Dermis microvascular lymphatic vessel endothelial cell (primary cell): ENCODE measurements around the gene TMIGD1. TPM values are rescaled to one million over a fixed set of nuclear protein-coding genes. Genes with fewer than 3 reads are reported as not detected.
A peak's percentile ranks its signal among the peaks of the same experiment; 100 is the strongest.

Experiments
- DNase-seq, 2 donors: peaks; one replicate each; pipeline versions ENCODE4 v3.0.0 to v3.0.0-alpha.2; 2010; ENCODE audit warnings: low read depth in 2 of 2
- total RNA-seq: library from RNA; depleted of rRNA; stranded (reverse); fragments of >200 nt; gene quantifications from 2 replicates; pipeline ENCODE4 v1.2.1, GENCODE V29; 2014

Gene TMIGD1
- total RNA-seq, 1 donor from 2014 or later, result not detected

DNA sequence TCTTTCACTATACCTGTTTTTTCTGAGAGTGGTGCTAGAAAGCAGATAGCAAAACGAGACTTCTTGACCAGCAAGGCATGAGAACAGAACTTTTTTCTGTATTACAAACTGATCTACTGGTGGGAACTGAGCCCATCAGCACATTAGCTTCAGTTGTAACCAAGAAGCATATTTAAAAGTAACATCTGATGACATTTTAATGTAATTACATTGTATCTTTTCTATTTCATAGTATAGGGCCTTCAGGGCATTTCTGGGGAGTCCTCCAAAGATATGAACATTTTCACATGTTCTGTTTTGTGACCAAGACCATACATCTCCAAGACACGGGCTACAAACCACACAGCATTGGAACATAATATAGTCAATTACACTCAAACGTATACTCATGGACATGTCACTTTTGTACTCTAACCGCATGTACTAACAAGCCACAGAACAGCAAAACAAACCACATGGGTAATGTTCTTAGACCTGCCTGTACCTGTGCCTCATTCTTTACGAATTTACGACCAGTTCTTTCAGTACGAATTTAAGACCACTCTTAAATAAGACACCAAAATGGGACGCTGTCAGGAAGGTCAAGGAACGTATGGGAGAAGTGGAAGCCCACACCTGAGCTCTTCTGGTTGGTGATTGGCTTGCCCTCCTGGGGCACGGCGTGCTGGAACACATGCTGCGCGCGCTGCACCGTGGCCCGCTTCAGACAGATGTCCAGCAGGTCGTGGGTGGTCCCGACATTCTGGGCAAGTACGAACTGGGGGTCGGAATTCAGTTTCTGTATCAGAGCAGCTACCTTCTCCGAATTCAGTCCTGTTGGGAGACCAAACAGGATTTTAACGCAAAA, 42.9 kb downstream of the TMIGD1 start:
- peak in 1 of 2 donors; percentile 53 for DNase-seq

DNA sequence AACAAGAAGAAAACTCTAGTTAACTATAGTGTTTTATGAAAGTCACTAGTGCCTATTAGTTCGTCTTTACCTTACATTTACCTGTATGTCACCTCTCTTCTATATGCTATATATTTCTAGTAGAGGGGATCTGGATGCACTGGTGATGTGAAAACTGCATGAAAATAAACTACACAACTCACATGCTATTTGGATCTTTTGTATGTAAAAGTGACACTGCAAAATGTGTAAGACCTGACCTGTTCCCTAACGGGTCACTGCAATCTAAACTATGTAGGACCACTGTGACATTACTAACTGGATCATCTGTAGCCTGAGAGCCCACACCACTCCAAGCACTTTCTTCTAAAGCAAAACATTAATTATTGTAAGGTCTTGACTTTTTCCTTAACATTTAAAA, 43.8 kb downstream of the TMIGD1 start:
- DNase-seq, result no peak

DNA sequence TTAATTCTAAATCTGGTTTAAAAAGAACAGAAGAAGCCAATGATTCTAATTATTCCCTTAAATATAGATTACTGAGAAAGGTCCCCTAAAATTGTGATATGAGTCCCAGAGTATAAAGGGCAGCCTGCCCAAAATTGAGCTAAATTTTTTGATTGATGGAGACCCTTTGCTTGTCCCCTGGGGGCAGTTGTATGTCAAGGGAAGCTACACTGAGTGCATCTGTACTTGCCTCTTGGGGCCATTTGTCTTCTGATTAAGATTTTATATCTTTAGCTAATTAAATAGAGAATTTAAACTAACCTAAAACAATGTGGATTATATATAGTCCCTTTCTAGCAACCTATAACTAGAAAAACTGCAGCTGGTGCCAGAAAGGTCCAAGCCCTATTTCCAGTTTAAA, 54.7 kb downstream of the TMIGD1 start:
- DNase-seq, result no peak

DNA sequence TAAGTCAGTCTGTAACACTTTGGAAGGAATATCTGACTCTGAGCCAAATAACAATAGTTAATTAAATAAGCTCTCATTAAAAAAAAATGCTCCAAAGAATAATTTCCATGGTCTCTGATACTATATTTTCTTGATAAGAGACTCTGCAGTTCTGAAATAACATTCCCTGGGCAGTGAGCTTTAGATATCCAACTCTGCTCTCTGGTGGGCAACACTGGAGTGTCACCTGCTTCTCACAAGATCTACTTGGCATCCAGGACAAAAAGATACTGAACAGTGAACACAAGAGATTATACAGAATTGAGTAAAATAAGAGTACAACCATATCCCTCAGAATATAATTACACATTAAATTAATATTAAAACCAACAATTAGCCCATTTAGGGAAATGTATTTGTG, 55.8 kb downstream of the TMIGD1 start:
- peak; percentile 74 to 79 for DNase-seq

DNA sequence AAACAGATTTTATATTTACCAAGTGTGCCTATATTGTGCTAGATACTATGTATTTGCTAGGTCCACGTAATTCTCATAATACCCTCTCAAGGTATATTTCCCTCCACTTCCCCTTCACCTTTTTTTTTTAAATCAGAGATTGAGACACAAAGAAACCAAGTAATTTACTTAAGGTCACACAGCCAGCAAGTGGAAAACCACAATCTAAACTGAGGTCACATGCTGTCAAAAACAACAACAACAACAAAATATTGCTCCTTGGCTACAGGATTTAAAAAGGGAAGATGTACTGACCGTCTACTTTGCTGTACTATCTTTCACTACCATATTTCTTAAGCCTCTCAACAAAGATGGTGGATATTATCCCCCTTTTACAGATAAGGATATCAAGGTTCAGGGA, 57.9 kb downstream of the TMIGD1 start:
- DNase-seq, result no peak

DNA sequence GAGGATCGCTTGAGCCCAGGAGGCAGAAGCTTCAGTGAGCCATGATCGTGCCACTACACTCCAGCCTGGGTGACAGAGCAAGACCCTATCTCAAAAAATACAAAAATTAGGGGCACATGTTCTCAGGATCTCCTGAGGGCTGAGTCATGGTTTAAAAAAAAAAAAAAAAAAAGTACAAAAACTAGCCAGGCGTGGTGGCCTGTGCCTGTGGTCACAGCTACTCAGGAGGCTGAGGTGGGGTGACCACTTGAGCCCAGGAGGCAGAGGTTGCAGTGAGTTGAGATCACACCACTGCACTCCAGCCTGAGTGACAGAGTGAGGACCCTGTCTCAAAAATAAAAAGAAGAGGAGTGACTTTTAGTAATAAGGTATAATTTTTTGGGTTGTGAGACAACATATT, 59.0 kb downstream of the TMIGD1 start:
- no peak for DNase-seq

DNA sequence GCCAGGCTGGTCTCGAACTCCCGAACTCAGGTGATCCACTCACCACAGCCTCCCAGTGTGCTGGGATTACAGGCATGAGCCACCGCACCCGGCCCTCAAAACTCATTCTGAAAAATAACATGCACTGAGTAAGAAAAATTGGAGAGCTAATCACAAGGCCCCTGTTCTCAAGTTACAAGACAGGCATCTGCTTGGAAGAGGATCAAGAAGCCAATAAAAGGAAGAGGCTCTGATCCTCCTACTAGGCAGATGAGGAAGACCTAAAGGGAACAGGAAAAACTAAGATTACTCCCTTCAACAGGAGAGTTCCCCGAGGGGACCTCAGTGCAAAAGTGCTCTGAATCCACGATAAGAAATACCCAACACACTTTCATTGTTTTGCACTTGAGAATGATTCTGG, 60.5 kb downstream of the TMIGD1 start:
- DNase-seq, result no peak

DNA sequence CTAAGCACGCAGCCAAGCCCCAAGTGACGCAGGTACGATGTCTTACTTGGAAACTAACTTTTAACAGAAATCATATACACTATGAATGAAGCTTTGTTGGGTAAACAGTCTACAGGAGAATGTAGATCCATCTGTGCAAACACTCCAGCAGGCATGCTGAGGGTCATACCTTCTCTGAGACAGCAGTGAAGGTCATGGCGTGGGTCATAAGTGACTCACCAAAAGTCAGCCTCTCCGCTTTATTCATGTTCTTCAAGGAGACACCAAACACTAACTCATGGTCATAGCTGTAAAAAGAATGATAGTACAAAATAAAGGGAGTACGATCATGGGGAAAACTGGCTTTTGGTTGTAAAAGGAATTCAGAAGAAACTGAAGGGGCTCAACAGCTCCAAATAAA, 62.8 kb downstream of the TMIGD1 start:
- peak in 1 of 2 donors; percentile 42 for DNase-seq

DNA sequence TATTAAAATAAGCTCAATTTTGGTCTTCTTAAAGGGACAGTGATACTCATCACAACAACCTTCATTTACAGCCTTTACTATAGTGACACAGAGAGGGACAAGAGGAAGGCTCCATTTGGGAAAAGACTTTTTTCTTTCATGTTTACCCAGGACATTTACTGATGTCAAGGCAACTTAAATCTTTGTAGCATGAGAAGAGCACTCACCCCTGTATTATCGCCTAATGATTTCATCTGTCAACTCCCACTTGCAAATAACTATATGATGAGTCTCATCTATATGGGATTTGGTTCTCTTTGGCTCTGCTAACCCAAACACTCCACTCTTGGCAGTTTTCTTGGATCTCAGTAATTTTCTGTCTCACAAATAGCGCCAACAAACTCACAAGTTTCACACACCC, 66.2 kb downstream of the TMIGD1 start:
- DNase-seq, result no peak

Other genes starting within 250 kb of the TMIGD1 start
- 8.1 and 11.6 TPM in 2 replicates for gene NSRP1, start 217.2 kb downstream of the TMIGD1 start, total RNA-seq
- gene SLC6A4, start 98.4 kb downstream of the TMIGD1 start, total RNA-seq, result 3.7 and 5.8 TPM in 2 replicates
- 43.6 and 46.3 TPM in 2 replicates for gene BLMH, start 42.1 kb downstream of the TMIGD1 start, total RNA-seq
- gene CPD, start 44.9 kb upstream of the TMIGD1 start, total RNA-seq, result 160 and 164 TPM in 2 replicates
- 17.1 and 21.7 TPM in 2 replicates for gene GOSR1, start 143.4 kb upstream of the TMIGD1 start, total RNA-seq